Liver (tissue), 9 donors: Measurements from ENCODE around the gene CACNA1A. TPM values are rescaled to one million over a fixed set of nuclear protein-coding genes. Genes with fewer than 3 reads are reported as not detected.
"Not testable (repeated sequence)": the region's sequence is repeated elsewhere in the genome, so short reads cannot be mapped to it uniquely, and the experiment has no call there.

ENCODE experiments used
- DNase-seq: peaks from one replicate; pipeline ENCODE4 v3.0.0-alpha.2; 2017; ENCODE audit warnings: low spot score
- H3K27ac ChIP-seq, 2 donors: one replicate each; pipeline ENCODE4 v1.7.0; 2013; ENCODE audit warnings: inconsistent platforms in 2 of 2, low read length in 2 of 2, control low read depth in 1 of 2, low read depth in 1 of 2, mild to moderate bottlenecking in 1 of 2
- H3K27me3 ChIP-seq, 4 donors: one replicate each; pipeline versions ENCODE4 v1.6.1 to v1.7.0; 2013; ENCODE audit warnings: low read length in 3 of 4, inconsistent platforms in 1 of 4, mild to moderate bottlenecking in 1 of 4, moderate library complexity in 1 of 4; ENCODE audit not compliant: control insufficient read depth in 4 of 4, insufficient read depth in 4 of 4
- H3K36me3 ChIP-seq, 4 donors: one replicate each; pipeline versions ENCODE4 v1.6.1 to v1.7.0; 2013; ENCODE audit warnings: low read length in 3 of 4, mild to moderate bottlenecking in 3 of 4, low read depth in 1 of 4, moderate library complexity in 1 of 4; ENCODE audit not compliant: control insufficient read depth in 4 of 4, insufficient read depth in 3 of 4
- H3K4me1 ChIP-seq, 4 donors: one replicate each; pipeline versions ENCODE4 v1.6.1 to v1.7.0; 2013; ENCODE audit warnings: low read length in 3 of 4, mild to moderate bottlenecking in 3 of 4, moderate library complexity in 1 of 4; ENCODE audit not compliant: control insufficient read depth in 4 of 4, insufficient read depth in 4 of 4
- H3K4me3 ChIP-seq, 3 donors: one replicate each; pipeline versions ENCODE4 v1.6.1 to v1.7.0; 2013; ENCODE audit warnings: low read length in 3 of 3, control low read depth in 1 of 3, low read depth in 1 of 3, mild to moderate bottlenecking in 1 of 3
- H3K9ac ChIP-seq, 2 donors: one replicate each; pipeline ENCODE4 v1.7.0; 2013; ENCODE audit warnings: low read length in 2 of 2, mild to moderate bottlenecking in 2 of 2, moderate library complexity in 2 of 2, control low read depth in 1 of 2, low read depth in 1 of 2
- H3K9me3 ChIP-seq, 4 donors: one replicate each; pipeline versions ENCODE4 v1.6.1 to v1.7.0; 2013; ENCODE audit warnings: low read length in 3 of 4; ENCODE audit not compliant: control insufficient read depth in 4 of 4
- ATF3 ChIP-seq: IDR thresholded peaks from 2 replicates; pipeline ENCODE4 v1.6.1; 2016; ENCODE audit warnings: antibody characterized with exemption
- EGR1 ChIP-seq, 2 donors: IDR thresholded peaks; 2 replicates each; pipeline ENCODE4 v1.6.1; 2016 to 2018; ENCODE audit warnings: antibody characterized with exemption in 2 of 2, low read depth in 2 of 2
- FOXA1 ChIP-seq: IDR thresholded peaks from 2 replicates; pipeline ENCODE4 v1.6.1; 2016; ENCODE audit warnings: antibody characterized with exemption
- GABPA ChIP-seq, 2 donors: IDR thresholded peaks in 1 of 2; conservative IDR thresholded peaks in 1 of 2; 2 replicates each; pipeline ENCODE4 v1.6.1; 2016; ENCODE audit warnings: antibody characterized with exemption in 2 of 2, mild to moderate bottlenecking in 1 of 2, moderate library complexity in 1 of 2
- HNF4A ChIP-seq, 2 donors: conservative IDR thresholded peaks; 2 replicates each; pipeline ENCODE4 v1.6.1; 2016; ENCODE audit warnings: antibody characterized with exemption in 2 of 2, mild to moderate bottlenecking in 2 of 2
- MAX ChIP-seq: IDR thresholded peaks from 2 replicates; pipeline ENCODE4 v1.6.1; 2016; ENCODE audit warnings: antibody characterized with exemption
- NR2F2 ChIP-seq: IDR thresholded peaks from 2 replicates; pipeline ENCODE4 v1.6.1; 2016; ENCODE audit warnings: antibody characterized with exemption
- RAD21 ChIP-seq, 2 donors: IDR thresholded peaks; 2 replicates each; pipeline ENCODE4 v1.6.1; 2016; ENCODE audit warnings: antibody characterized with exemption in 2 of 2, mild to moderate bottlenecking in 2 of 2
- RXRA ChIP-seq, 2 donors: IDR thresholded peaks; 2 replicates each; pipeline ENCODE4 v1.6.1; 2017 to 2018; ENCODE audit warnings: antibody characterized with exemption in 2 of 2, mild to moderate bottlenecking in 1 of 2
- YY1 ChIP-seq: IDR thresholded peaks from 2 replicates; pipeline ENCODE4 v1.6.1; 2016; ENCODE audit warnings: antibody characterized with exemption, mild to moderate bottlenecking
- ZBTB33 ChIP-seq: IDR thresholded peaks from 2 replicates; pipeline ENCODE4 v1.6.1; 2016; ENCODE audit warnings: antibody characterized with exemption
- WGBS: extraction: QIAGEN DNeasy Blood & Tissue Kit; methylation state at CpG from one replicate; pipeline ENCODE4 v1.1.7; 2013; 5-methylcytosine and 5-hydroxymethylcytosine counted together
- polyA plus RNA-seq, 2 donors: library from polyadenylated mRNA; stranded (reverse) in 1 of 2; unstranded in 1 of 2; fragments of 200-250 nt in 1 of 2; fragments of >200 nt in 1 of 2; fragmentation: Nextera tagmentation in 1 of 2; extraction: Ambion mirVana in 1 of 2; gene quantifications; one replicate each; pipeline versions ENCODE4 v1.2.1 to v1.2.3, GENCODE V29; 2013 to 2015
- total RNA-seq, 2 donors: library from RNA; depleted of rRNA; stranded (reverse); fragments of >200 nt; gene quantifications; one replicate each; pipeline ENCODE4 v1.2.3, GENCODE V29; 2014
- donor health status: healthy.
- donor health status: healthy.
- donor health status: healthy.
- donor health status: healthy.
- donor health status: healthy.

CACNA1A gene
- total and polyA plus RNA-seq, 4 donors = 0.09 to 0.17 (median 0.17) TPM; not detected in 1

- DNase-seq = no peak
- Histone ChIP-seq H3K36me3 (no peaks in the 10 kb centered on the region), H3K27me3 (no peaks in the 10 kb centered on the region), H3K27ac (no peak overlapping the region), H3K9me3 (peaks cover 2 to 6% (median 4%) of the 10 kb centered on the region in 4 donors), H3K4me3 (no peak overlapping the region), H3K4me1 (no peaks in the 10 kb centered on the region), H3K9ac (no peak overlapping the region)
- TF ChIP-seq FOXA1 (no peak), YY1 (no peak), NR2F2 (no peak), MAX (no peak)
- 85% methylated on average over 11 of the region's 11 CpGs for WGBS
These were observed 78.8 kb downstream of the CACNA1A start for GRCh38 chr19:13427273-13428051.

GRCh38 chr19:13425875-13426274, 80.4 kb downstream of the CACNA1A start:
- not testable (repeated sequence) for H3K4me3 ChIP-seq, H3K27me3 ChIP-seq, H3K4me1 ChIP-seq, H3K9ac ChIP-seq, H3K36me3 ChIP-seq, DNase-seq, H3K27ac ChIP-seq
- WGBS = 76% methylated on average over 3 of the region's 3 CpGs
- peaks cover 2 to 12% (median 5%) of the 10 kb centered on the region in 4 donors for H3K9me3 ChIP-seq

GRCh38 chr19:13425151-13425550, 81.1 kb downstream of the CACNA1A start:
- H3K9me3 ChIP-seq = peaks cover 2 to 17% (median 5%) of the 10 kb centered on the region in 4 donors
- no peaks in the 10 kb centered on the region for H3K36me3 ChIP-seq
- H3K4me1 ChIP-seq = no peaks in the 10 kb centered on the region
- no peak overlapping the region for H3K9ac ChIP-seq
- DNase-seq = no peak
- WGBS = 66% methylated on average over 3 of the region's 3 CpGs
- TF ChIP-seq RXRA (IDR thresholded peaks at IDR 0.05) = no peak
- TF ChIP-seq GABPA (IDR thresholded peaks at IDR 0.05 in 1 of 2, conservative IDR thresholded peaks at IDR 0.05 in 1 of 2) = no peak
- no peak for TF ChIP-seq RAD21 (IDR thresholded peaks at IDR 0.05)
- TF ChIP-seq HNF4A (conservative IDR thresholded peaks at IDR 0.05) = no peak
- no peak for TF ChIP-seq ZBTB33
- TF ChIP-seq NR2F2 = no peak
- no peak for TF ChIP-seq EGR1 (IDR thresholded peaks at IDR 0.05; ENCODE audit: low read depth in 2 of 2)
- TF ChIP-seq MAX = no peak
- TF ChIP-seq ATF3 = no peak
- peaks cover 0 to under 1% (median 0%) of the 10 kb centered on the region in 4 donors for H3K27me3 ChIP-seq
- no peak overlapping the region for H3K4me3 ChIP-seq
- no peak overlapping the region for H3K27ac ChIP-seq
